GM18873 (cell line): Measurements from ENCODE around the gene CHST6.
"Not testable (repeated sequence)": the region's sequence is repeated elsewhere in the genome, so short reads cannot be mapped to it uniquely, and the experiment has no call there.

Source experiments
- ATAC-seq: cut with Tn5 transposase; IDR thresholded peaks from one replicate; pipeline ENCODE4 v1.9.1; 2021; ENCODE audit warnings: mild to moderate bottlenecking, moderate library complexity, moderate number of reproducible peaks; ENCODE audit not compliant: unreplicated experiment, low FRiP score

CHST6 gene

GRCh38 chr16:75506107-75506506 lies 10.9 kb upstream of the CHST6 start:
- no peak for ATAC-seq

DNA sequence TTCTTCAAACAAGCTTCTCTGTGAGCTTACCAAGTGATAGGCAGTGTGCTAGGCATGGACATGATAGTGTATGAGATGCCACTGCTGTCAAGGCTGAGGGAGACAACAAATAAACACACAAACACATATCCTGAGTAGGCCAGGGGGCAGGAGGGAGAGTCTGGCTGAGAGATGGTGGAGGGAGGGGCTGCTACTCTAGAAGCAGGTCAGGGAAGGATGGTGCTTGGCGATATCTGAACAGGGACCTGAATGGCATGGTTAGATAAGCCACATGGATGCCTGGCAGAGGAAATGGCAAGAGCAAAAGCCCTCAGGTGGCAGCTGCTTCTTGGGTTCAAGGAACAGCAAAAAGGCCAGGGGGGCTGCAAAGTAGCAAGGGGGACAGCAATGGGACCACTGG lies 8.6 kb upstream of the CHST6 start:
- ATAC-seq = no peak

- no peak for ATAC-seq
Measured at GRCh38 chr16:75502916-75503605, 7.8 kb upstream of the CHST6 start.

DNA sequence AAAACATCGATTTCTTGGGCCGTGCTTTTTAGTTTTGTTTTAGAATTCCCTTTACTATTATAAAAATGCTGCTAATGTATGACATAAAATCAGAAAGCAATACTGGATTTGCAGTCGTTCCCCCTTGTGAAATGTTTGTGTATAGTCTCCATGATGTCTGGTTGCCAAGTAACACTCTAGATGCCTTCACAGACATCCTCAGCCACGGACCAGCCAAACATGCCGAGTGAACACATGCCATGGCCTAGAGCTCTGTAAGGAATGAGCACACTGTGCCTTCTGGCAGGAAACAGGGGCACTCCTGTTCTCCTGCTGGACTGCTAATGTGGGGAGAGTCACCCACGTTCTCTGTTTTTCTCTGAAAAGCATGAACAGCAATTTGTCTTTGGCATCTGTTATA lies 6.6 kb upstream of the CHST6 start:
- not testable (repeated sequence) for ATAC-seq

DNA sequence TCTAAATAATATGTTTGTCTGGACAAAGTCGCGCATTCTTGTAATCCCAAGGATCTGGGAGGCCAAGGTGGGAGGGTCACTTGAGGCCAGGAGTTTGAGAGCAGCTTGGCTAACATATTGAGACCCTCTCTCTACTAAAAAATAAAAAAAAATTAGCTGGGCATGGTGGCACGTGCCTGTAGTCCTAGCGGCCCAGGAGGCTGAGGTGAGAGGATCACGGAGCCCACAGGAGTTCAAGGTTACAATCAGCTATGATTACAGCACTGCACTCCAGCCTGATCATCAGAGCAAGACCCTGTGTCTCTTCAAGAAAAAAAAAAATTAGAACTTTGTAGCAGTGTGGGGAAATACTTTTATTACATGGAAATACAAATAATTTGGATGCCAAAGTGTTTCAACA lies 6.1 kb upstream of the CHST6 start:
- no peak for ATAC-seq

DNA sequence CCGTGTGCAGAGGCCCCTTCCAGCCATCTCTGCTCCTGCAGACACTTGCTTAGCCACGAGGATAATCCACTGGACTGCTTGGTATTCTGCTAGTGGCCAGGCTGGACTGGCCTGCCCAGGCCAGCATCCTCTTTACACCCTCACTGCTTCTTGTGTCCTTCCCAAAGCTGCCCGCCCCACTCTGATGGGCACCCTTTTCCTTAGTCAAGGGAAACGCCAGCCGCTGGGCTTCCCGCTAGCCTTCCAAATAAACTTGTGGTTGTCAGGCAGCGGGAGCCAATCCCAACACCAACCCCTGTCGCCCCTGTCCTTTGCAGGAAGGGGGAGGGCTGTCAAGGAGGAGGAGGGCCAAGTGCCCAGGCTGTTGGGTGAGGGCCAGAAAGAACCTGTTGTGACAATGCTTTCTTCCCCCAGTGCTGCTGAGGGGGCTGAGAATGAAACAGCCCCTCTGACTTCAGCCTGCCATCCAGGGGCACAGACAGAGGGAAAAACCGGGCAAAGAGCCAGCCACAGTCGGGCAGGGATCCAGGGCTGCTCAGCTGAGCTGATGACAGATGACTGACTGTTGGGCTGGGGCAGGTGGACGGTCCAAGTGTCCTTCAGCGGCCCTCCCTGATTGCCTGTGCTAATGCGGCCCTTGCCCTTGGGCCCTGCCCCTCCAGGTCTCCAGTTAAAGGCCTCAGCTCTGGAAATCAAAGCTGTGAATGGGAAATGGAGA lies 3.5 kb upstream of the CHST6 start:
- not testable (repeated sequence) for ATAC-seq

GRCh38 chr16:75497558-75497957 lies 2.3 kb upstream of the CHST6 start:
- ATAC-seq = no peak

DNA sequence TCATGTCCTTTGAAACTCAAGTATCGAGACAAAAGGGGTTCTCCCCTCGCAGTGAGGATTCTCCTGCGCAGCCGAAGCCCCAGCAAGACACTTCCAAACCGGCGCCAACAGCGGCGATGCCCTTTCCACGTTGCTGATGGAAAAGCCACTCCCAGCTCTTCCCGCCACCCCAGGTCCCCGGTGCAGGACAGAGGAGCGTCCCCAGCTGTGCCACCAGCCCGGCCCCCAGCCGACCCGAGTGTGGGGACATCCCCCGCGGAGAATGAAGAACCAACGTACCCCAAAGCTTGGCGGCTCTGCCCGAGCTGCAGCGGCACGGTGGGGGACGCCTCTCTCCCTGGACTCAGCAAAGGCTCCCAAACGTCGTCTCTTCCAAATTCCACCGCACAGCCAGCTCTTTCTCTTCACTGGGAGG lies 573 bp downstream of the CHST6 start:
- ATAC-seq = no peak

GRCh38 chr16:75494184-75494583 lies 1.1 kb downstream of the CHST6 start:
- ATAC-seq = no peak

GRCh38 chr16:75491876-75492275 lies 3.4 kb downstream of the CHST6 start:
- ATAC-seq = no peak

GRCh38 chr16:75488322-75488721 lies 6.9 kb downstream of the CHST6 start:
- ATAC-seq = no peak

- no peak for ATAC-seq
Measured at GRCh38 chr16:75486676-75487313, 8.4 kb downstream of the CHST6 start.

- ATAC-seq = no peak
Measured at GRCh38 chr16:75486014-75486675, 9.1 kb downstream of the CHST6 start.

DNA sequence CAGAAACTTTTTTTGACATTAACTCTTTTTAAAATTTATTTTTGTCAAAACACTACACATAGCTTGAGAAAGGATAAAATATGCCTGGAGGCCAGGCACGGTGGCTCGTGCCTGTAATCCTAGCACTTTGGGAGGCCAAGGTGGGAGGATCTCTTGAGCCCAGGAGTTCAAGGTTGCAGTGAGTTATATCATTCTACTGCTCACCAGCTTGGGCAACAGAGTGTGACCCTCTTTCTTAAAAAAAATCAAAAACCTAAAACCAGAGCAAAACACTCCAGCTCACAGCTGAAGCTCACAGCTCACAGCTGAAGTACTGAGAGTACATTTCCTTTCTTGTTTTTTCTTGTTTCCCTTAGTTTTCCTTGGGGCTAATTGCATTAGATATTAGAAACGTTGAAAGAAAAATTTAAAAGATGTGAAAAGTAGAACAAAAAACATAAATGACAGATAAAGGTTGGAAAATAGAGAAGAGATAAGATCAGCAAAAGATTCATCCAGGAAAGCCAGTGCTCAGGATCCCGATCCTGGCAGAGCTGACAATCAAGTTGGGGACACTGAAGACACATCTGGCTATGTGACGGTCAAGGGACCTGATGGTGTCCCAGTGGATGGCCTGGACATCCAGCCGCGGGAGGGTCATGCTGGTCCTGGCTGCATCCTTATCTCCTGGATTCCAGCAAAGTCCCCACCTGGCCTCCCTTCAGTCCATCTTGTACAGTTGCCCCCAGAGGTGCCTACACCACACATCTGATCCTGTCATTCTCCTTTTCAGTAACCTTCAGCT lies 9.8 kb downstream of the CHST6 start:
- no peak for ATAC-seq

DNA sequence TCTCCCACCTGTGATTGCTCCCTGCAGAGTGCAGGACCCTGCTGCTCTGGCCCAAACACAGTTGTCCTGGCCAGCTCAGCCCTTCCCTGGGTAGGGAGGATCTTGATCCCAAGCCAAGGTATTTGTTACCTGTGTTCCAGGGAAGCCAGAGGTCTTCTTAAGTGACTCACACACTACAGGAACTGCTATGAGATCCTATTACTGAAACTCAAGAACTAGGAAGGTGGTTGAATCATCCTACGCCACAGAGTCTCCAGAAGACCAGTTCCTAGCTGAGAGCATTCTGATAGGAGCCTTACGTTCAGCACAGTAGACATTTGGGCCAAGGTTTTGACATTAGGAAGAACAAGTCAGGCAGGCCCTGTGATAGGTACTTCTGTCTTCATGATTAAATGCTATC lies 12.0 kb downstream of the CHST6 start:
- ATAC-seq = no peak

DNA sequence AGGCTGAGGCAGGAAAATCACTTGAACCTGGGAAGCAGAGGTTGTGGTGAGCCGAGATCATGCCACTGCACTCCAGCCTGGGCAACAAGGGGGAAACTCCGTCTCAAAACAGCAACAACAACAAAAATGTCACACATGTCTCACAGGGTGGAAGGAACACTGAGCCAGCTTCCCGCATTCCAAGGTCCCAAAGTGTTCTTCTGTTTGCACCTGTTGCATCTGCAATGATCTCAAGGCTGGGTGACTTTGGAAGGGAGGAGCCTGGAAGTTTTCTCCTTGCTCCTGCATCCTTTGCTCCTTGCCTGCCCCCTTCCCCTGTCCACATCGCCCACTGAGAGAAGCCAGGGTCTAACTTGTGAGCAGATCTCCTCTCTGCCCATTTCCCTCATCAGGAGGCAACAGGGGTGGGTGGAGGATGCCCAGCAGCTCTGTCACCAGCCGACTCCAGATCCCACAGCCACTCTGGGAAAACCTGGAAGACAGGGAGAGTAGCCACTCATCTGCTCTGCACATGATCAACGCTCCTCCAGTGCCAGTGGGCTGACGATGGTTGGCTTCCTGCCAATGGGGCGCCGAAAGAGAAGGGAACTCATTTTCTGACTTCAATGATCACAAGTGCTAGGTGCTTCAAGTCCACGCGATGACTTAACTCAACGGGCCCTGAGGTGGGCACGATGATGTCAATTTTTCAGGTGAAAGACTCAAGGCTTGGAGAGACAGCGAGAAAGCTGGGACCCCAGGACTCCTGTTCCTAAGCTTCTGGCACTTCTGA lies 12.6 kb downstream of the CHST6 start:
- ATAC-seq = no peak

DNA sequence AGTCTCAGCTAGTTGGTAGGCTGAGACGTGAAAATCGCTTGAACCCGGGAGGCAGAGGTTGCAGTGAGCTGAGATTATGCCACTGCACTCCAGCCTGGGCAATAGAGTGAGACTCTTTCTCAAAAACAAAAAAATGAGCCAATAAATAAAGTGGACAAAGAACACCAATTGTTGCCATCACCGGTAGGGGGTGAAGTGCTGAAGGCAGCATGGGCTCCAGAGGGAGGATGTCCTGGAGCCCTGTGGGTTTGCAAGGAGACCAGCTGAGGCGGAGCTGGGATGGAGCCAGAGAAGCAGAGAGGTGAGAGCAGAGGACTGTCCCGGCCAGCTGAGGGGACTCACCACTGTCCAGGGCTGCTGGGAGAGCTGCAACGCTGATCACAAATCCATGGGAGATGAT lies 13.8 kb downstream of the CHST6 start:
- ATAC-seq = no peak

DNA sequence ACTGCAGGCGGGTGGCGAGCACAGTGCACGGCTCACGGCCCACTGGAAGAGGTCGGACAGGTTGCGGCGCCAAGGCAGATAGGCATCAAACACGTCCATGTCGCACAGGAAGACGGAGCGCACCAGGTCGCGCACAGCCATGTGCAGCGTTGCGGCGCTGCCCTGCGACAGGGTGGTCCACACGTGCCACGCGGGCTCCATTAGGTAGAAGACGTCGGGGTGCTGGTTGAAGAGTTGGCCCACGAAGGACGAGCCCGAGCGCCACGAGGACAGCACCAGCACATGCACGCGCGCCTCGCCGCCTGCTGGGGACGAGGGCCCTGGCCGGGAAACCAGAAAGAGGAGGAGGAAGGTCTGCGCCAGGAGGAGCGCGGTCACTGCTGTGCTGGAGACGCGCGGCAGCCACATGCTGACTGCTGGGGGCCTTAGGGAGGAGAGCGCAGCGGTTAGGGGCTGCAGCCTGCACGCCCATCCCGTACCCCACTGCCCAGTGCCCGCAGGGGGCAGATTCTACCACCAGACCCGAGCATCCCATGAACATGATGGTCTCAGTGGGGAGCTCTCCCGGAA lies 15.7 kb downstream of the CHST6 start:
- no peak for ATAC-seq
